ENCODE data around the gene WDR4.

The WDR4 gene

DNA sequence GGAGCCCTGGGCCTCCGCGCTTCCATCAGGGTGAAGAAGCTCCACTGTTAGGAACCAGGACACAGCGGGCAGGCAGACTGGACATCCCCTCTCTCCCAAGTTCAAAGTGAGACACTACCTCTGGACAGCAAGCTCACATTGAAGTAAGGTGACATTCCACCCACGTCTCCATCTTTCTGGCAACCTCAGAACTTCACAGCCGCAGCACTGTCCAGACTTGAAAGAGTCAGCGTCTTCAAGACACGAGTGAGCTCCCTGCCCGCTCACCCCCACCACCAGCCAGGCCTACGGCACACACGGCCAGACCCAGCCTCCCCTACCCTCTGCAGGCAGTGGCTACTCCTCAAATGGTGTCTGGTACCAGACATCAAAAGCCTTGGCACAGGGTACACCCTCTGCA, 11.1 kb downstream of the WDR4 start:
- TF ChIP-seq CTCF (IDR thresholded peaks at IDR 0.05), result no peak
- Histone ChIP-seq H3K27me3 (no peaks in the 10 kb centered on the region), H3K36me3 (peaks cover 37% of the 10 kb centered on the region), H3K9me3 (no peaks in the 10 kb centered on the region), H3K27ac (no peak overlapping the region), H3K4me3 (ENCODE audit: low read depth in 1 of 2, low read length in 1 of 2) (no peak overlapping the region), H3K4me1 (ENCODE audit: control insufficient read depth in 1 of 2, insufficient read depth in 1 of 2, low read depth in 1 of 2, low read length in 1 of 2) (no peaks in the 10 kb centered on the region)

GRCh38 chr21:42865776-42866160, 13.6 kb downstream of the WDR4 start:
- no peaks in the 10 kb centered on the region for H3K27me3 ChIP-seq
- no peak for TF ChIP-seq CTCF (IDR thresholded peaks at IDR 0.05)
- no peaks in the 10 kb centered on the region for H3K9me3 ChIP-seq
- H3K4me1 ChIP-seq (ENCODE audit: control insufficient read depth in 1 of 2, insufficient read depth in 1 of 2, low read depth in 1 of 2, low read length in 1 of 2), result no peaks in the 10 kb centered on the region
- H3K36me3 ChIP-seq, result peaks cover 34% of the 10 kb centered on the region
- no peak overlapping the region for H3K27ac ChIP-seq
- no peak overlapping the region for H3K4me3 ChIP-seq (ENCODE audit: low read depth in 1 of 2, low read length in 1 of 2)

DNA sequence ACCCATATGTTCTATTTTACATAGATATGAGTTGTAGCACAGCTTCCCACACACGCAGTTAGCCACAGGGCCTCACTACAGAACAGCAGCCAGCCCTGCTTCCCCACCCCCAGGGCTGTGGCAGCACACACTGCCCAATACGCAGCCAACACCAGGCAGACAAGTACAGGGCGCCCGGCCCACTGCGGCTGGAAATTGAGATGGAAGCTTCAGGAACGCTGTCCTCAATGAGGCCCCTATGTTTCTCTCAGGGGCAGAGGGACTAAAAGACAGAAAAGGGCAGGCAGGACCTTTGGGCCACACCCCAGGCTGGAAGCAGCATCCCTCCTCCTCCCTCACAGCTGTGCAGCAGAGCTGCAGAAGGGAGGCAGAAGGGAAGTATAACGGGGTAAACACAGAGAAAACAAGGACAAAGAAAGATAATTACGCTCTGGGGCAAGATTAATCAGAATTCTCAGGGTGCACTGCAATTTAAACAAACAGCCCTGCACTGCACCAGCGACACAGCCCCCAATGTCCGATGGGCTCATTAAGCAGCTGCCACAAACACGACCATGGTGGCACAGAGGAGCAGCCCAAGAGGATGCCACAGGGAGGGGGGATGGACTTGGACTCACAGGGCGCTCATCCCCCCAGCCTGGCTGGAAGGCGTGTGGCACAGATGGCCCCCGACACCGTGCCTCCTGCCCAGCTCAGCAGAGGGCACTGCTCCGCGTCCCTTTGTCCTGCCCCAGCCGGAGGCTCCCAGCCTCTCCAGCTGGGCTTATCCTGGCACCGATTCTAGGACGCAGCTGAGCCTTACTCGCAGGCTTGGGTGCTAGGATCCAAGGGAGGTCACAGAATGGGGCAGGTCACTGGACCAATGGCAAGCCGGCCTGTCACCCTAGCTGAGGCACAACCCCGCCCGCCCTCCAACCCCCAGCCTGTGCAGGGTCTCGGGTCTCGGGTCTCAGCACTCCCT, 14.2 kb downstream of the WDR4 start:
- TF ChIP-seq CTCF (IDR thresholded peaks at IDR 0.05), result no peak
- Histone ChIP-seq H3K4me1 (ENCODE audit: control insufficient read depth in 1 of 2, insufficient read depth in 1 of 2, low read depth in 1 of 2, low read length in 1 of 2) (no peaks in the 10 kb centered on the region), H3K27ac (no peak overlapping the region), H3K36me3 (peaks cover 39% of the 10 kb centered on the region), H3K27me3 (no peaks in the 10 kb centered on the region), H3K9me3 (no peaks in the 10 kb centered on the region), H3K4me3 (ENCODE audit: low read depth in 1 of 2, low read length in 1 of 2) (no peak overlapping the region)

- Histone ChIP-seq H3K36me3 (peaks cover 39% of the 10 kb centered on the region), H3K4me1 (ENCODE audit: control insufficient read depth in 1 of 2, insufficient read depth in 1 of 2, low read depth in 1 of 2, low read length in 1 of 2) (no peaks in the 10 kb centered on the region), H3K27me3 (no peaks in the 10 kb centered on the region), H3K9me3 (no peaks in the 10 kb centered on the region), H3K27ac (no peak overlapping the region), H3K4me3 (ENCODE audit: low read depth in 1 of 2, low read length in 1 of 2) (no peak overlapping the region)
- TF ChIP-seq CTCF (IDR thresholded peaks at IDR 0.05), result no peak
Observed at GRCh38 chr21:42864286-42864685, 15.1 kb downstream of the WDR4 start.

- Histone ChIP-seq H3K36me3 (peaks cover 36% of the 10 kb centered on the region), H3K27me3 (no peaks in the 10 kb centered on the region), H3K4me1 (ENCODE audit: control insufficient read depth in 1 of 2, insufficient read depth in 1 of 2, low read depth in 1 of 2, low read length in 1 of 2) (no peaks in the 10 kb centered on the region), H3K27ac (no peak overlapping the region), H3K4me3 (ENCODE audit: low read depth in 1 of 2, low read length in 1 of 2) (no peak overlapping the region), H3K9me3 (no peaks in the 10 kb centered on the region)
- no peak for TF ChIP-seq CTCF (IDR thresholded peaks at IDR 0.05)
Observed at GRCh38 chr21:42863504-42863870, 15.9 kb downstream of the WDR4 start.
